NCI-H2196 (cell line): ENCODE data around the gene SFT2D1.

Experiments used
- DNase-seq: peaks from one replicate; lab custom pipeline; 2025; ENCODE audit not compliant: unreplicated experiment; lab: John Stamatoyannopoulos, UW

Gene SFT2D1

GRCh38 chr6:166308769-166309589, 33.4 kb downstream of the SFT2D1 start:
- peak; percentile 54 for DNase-seq

GRCh38 chr6:166308033-166308768, 34.1 kb downstream of the SFT2D1 start, which contains the start of gene PRR18:
Gene PRR18 (minus strand): TSS chr6:166308392. CDS start chr6:166308142, 250 bp downstream.
- DNase-seq: peak; percentile 4

- peak; percentile 14 for DNase-seq
Observed at GRCh38 chr6:166307082-166308032, 35.0 kb downstream of the SFT2D1 start.

- no peak for DNase-seq
Observed at GRCh38 chr6:166306378-166307081, 35.8 kb downstream of the SFT2D1 start.

GRCh38 chr6:166305562-166306117, 36.7 kb downstream of the SFT2D1 start:
- DNase-seq: no peak

- no peak for DNase-seq
Observed at GRCh38 chr6:166304106-166304505, 38.2 kb downstream of the SFT2D1 start.

GRCh38 chr6:166301611-166302529, 40.5 kb downstream of the SFT2D1 start:
- no peak for DNase-seq

- no peak for DNase-seq
Observed at GRCh38 chr6:166300357-166300987, 41.9 kb downstream of the SFT2D1 start.

GRCh38 chr6:166297606-166298005, 44.7 kb downstream of the SFT2D1 start:
- DNase-seq: no peak

GRCh38 chr6:166296035-166296883, 46.1 kb downstream of the SFT2D1 start:
- no peak for DNase-seq

GRCh38 chr6:166293731-166294584, 48.4 kb downstream of the SFT2D1 start:
- DNase-seq: no peak

- DNase-seq: no peak
Observed at GRCh38 chr6:166289207-166290060, 52.9 kb downstream of the SFT2D1 start.

GRCh38 chr6:166286839-166287271, 55.5 kb downstream of the SFT2D1 start:
- DNase-seq: no peak

- no peak for DNase-seq
Observed at GRCh38 chr6:166285233-166285632, 57.1 kb downstream of the SFT2D1 start.

GRCh38 chr6:166284640-166285039, 57.7 kb downstream of the SFT2D1 start:
- no peak for DNase-seq
